Tibial nerve (tissue), 4 donors: ENCODE measurements around the gene TRMT10B.

Experiments
- CTCF ChIP-seq, 5 experiments: fragments of 200-600 bp in 3 of 5; fragments of 450-650 bp in 2 of 5; sonication (generic) in 3 of 5; IDR thresholded peaks; one replicate each; pipeline ENCODE4 v1.5.1; 2016 to 2019; ENCODE audit warnings: antibody characterized with exemption in 5 of 5, mild to moderate bottlenecking in 3 of 5, moderate library complexity in 2 of 5
- EP300 ChIP-seq, 2 donors: sonication (generic); formaldehyde crosslinking; IDR thresholded peaks; one replicate each; pipeline ENCODE4 v1.6.1; 2017; ENCODE audit warnings: antibody characterized with exemption in 2 of 2, mild to moderate bottlenecking in 1 of 2
- POLR2A ChIP-seq, 2 donors: fragments of 450-650 bp; IDR thresholded peaks; one replicate each; pipeline ENCODE4 v1.6.1; 2017; ENCODE audit warnings: antibody characterized with exemption in 2 of 2, mild to moderate bottlenecking in 2 of 2, moderate library complexity in 2 of 2

- TF ChIP-seq POLR2A (IDR thresholded peaks at IDR 0.05) (no peak), EP300 (IDR thresholded peaks at IDR 0.05) (no peak), CTCF (IDR thresholded peaks at IDR 0.05) (no peak)
These were observed 65.2 kb downstream of the TRMT10B start for GRCh38 chr9:37818849-37819248.
